ENCODE measurements around the gene TSHZ2. TPM values are rescaled to one million over a fixed set of nuclear protein-coding genes. Genes with fewer than 3 reads are reported as not detected.

TSHZ2 gene
- total RNA-seq, 1 experiment from 2014 or later = 0.07 TPM

DNA sequence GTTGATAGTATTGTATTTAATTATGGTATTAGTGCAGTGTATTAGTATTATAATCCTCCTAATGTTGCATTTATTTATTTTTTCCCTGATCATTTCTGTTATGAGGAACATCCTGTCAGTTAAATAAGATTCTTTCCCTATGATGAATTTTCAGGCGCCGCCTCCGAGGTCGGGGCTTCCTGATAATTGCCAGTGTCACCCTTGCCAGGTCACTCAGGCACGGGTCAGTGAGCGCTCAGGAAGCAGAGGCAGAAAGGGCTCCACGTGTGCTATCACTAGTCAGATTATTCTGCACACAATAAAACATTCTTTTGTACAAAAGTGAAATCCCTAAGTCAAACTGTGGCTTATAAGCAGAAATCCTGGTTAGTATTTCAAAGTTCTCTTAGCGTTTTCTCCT, 64.8 kb downstream of the TSHZ2 start:
- H3K14ac ChIP-seq (ENCODE audit: insufficient read depth, low read length) = no peak overlapping the region
- TF ChIP-seq, protein P1, sequence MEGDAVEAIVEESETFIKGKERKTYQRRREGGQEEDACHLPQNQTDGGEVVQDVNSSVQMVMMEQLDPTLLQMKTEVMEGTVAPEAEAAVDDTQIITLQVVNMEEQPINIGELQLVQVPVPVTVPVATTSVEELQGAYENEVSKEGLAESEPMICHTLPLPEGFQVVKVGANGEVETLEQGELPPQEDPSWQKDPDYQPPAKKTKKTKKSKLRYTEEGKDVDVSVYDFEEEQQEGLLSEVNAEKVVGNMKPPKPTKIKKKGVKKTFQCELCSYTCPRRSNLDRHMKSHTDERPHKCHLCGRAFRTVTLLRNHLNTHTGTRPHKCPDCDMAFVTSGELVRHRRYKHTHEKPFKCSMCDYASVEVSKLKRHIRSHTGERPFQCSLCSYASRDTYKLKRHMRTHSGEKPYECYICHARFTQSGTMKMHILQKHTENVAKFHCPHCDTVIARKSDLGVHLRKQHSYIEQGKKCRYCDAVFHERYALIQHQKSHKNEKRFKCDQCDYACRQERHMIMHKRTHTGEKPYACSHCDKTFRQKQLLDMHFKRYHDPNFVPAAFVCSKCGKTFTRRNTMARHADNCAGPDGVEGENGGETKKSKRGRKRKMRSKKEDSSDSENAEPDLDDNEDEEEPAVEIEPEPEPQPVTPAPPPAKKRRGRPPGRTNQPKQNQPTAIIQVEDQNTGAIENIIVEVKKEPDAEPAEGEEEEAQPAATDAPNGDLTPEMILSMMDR (conservative IDR thresholded peaks at IDR 0.05) = no peak
- no peak overlapping the region for H3K9ac ChIP-seq (ENCODE audit: extremely low read depth, insufficient read length, low read length)
- Mint-ChIP-seq H3K36me3 (ENCODE audit: insufficient read depth in 1 of 3, low read depth in 3 of 3) (no peaks in the 10 kb centered on the region), H3K27me3 (ENCODE audit: low read depth) (no peaks in the 10 kb centered on the region), H3K4me1 (peaks cover 5 to 10% of the 10 kb centered on the region in 2 experiments), H3K9me3 (peaks cover 0 to 2% of the 10 kb centered on the region in 2 experiments; a peak in 1 of 5 replicates), H3K27ac (no peak overlapping the region), H3K4me3 (no peak overlapping the region)
- H3K79me1 ChIP-seq (ENCODE audit: insufficient read depth, low read depth, low read length, poor library complexity, severe bottlenecking) = no peaks in the 10 kb centered on the region
- no peaks in the 10 kb centered on the region for H3K23me2 ChIP-seq (ENCODE audit: insufficient read length, low read depth, low read length, poor library complexity, severe bottlenecking)
- no peaks in the 10 kb centered on the region for H3K27me3 ChIP-seq (ENCODE audit: insufficient read depth, low read length)
- H3K79me2 ChIP-seq (ENCODE audit: insufficient read depth, low read length) = no peaks in the 10 kb centered on the region
- H3T11ph ChIP-seq (ENCODE audit: low read length) = no peak overlapping the region
- no peak overlapping the region for H2AK5ac ChIP-seq (ENCODE audit: insufficient read length, low read length)
- no peak overlapping the region for H3K27ac ChIP-seq (ENCODE audit: insufficient read length, low read depth, low read length)
- no peak overlapping the region for H2BK120ac ChIP-seq (ENCODE audit: low read depth, low read length, poor library complexity, severe bottlenecking)
- H3K18ac ChIP-seq (ENCODE audit: insufficient read length, low read depth, low read length) = no peak overlapping the region
- no peak overlapping the region for H3K4ac ChIP-seq (ENCODE audit: low read depth, low read length)
- H3K9me3 ChIP-seq (ENCODE audit: control insufficient read depth, low read depth, low read length) = no peaks in the 10 kb centered on the region
- no peak overlapping the region for H2BK15ac ChIP-seq (ENCODE audit: low read depth, low read length)
- H2BK20ac ChIP-seq (ENCODE audit: low read depth, low read length, poor library complexity, severe bottlenecking) = no peak overlapping the region
- H2BK5ac ChIP-seq (ENCODE audit: insufficient read length, low read length) = no peak overlapping the region
- no peak overlapping the region for H2AFZ ChIP-seq (ENCODE audit: low read length)
- H3K4me2 ChIP-seq (ENCODE audit: insufficient read depth, insufficient read length, low read length) = no peak overlapping the region
- DNase-seq = no peak
- H3K4me1 ChIP-seq (ENCODE audit: insufficient read depth, low read length) = no peaks in the 10 kb centered on the region; the same call in 1 of the 2 replicates
- no peak overlapping the region for H4K5ac ChIP-seq (ENCODE audit: insufficient read length, low read depth, low read length)
- H4K8ac ChIP-seq (replicated peaks; ENCODE audit: insufficient read length, low read depth, low read length) = no peak overlapping the region
- no peaks in the 10 kb centered on the region for H4K20me1 ChIP-seq (ENCODE audit: control insufficient read depth, insufficient read depth, insufficient read length)
- H3K23ac ChIP-seq (ENCODE audit: insufficient read length, low read depth, low read length) = no peak overlapping the region
- no peak overlapping the region for H2BK12ac ChIP-seq (ENCODE audit: insufficient read length, low read depth, low read length)
- no peak overlapping the region for H3K56ac ChIP-seq (ENCODE audit: insufficient read length, low read depth, low read length)
- no CpG with 5 or more reads among the region's 8 CpGs for WGBS (ENCODE audit: extremely low coverage, insufficient read length, low lambda C conversion rate)
- H4K91ac ChIP-seq (ENCODE audit: insufficient read length, low read depth, low read length) = no peak overlapping the region

Measured in H9 (cell line).